NCI-H2081 treated with DMSO at 0.1 percent for 48 hours (cell line): Measurements from ENCODE around the gene ART4.
A peak's percentile ranks its signal among the peaks of the same experiment; 100 is the strongest.

Source experiments
- DNase-seq: peaks from one replicate; lab custom pipeline; 2025; lab: John Stamatoyannopoulos, UW

ART4 gene

DNA sequence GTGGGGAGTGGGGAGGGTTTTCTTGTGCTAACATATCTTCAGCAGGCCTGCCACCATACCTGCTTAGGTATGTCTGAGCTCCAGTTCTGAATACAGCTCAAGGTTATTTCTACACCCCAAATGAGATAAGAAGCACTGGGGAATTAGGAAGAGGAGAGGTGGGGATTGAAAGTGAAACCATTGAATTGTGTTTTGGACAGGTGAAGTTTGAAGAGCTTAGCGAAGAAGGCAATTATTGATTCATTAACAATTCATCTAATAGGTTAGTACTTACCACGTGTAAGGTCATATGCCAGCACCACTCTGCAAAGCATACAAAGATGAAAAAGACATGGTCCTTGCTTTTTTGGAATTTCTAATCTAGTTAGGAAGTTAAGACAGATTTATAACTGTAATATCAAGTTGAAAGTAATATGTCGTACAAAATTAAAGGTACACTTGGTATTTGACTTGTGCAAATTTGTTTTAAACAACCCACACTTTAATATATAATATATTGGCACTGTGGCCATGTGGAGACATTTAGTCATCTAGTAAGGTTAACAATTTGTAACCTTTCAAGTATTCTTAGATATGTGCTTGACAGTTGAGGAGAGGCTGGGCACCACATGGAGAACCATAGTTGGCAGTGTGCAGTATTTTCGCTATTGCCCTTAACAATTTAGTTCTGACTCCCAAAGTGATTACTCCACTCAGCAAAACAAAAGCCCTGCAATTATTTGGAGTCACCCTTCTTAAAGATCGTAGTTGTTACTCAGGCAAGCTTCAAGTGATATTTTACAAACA lies 33.0 kb downstream of the ART4 start:
- DNase-seq, result no peak

- DNase-seq, result no peak
These were observed 39.5 kb downstream of the ART4 start for GRCh38 chr12:14803830-14804160.

- peak; percentile 98 for DNase-seq
These were observed 40.1 kb downstream of the ART4 start, which contains the start of the genes C12orf60 and WBP11 for GRCh38 chr12:14803011-14803829. C12orf60 (plus strand) TSS chr12:14803670; CDS start chr12:14822936, 19,266 bp downstream. WBP11 (minus strand) TSS chr12:14803478; CDS start chr12:14801383, 2,095 bp downstream.

DNA sequence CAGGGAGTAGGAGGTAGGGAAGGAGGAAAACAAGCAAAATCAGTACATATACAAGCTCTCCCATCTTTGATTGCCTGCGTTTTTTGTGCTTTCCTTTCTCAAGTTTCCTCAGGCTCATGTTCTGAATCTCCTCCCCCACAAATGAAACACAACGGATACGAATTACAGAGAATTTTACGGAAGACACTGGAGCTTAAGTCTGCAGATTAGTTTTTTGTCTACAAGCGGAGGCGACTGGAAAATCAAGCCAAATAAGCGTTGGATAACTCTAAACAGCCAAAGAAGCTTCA lies 40.7 kb downstream of the ART4 start:
- DNase-seq, result no peak

DNA sequence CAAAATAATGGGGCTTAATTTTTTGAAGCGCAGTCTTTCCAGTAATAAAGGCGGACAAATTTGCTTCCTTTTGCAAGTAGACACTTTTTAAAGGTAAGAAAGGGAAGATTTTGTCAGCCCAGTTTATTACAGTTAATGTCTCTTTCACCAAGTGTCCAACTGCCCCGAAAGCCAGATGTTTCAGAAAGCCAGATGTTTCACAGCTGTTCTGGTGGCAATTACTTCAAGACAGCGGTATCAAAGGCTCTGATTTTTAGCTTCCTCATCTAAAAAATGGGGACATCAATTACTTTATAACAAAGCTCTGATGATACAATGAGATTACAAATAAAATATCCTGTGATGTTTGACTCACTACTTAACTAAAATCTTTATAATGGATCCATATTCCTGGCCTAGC lies 41.1 kb downstream of the ART4 start:
- DNase-seq, result no peak

GRCh38 chr12:14795028-14795448 lies 48.3 kb downstream of the ART4 start:
- DNase-seq, result no peak

DNA sequence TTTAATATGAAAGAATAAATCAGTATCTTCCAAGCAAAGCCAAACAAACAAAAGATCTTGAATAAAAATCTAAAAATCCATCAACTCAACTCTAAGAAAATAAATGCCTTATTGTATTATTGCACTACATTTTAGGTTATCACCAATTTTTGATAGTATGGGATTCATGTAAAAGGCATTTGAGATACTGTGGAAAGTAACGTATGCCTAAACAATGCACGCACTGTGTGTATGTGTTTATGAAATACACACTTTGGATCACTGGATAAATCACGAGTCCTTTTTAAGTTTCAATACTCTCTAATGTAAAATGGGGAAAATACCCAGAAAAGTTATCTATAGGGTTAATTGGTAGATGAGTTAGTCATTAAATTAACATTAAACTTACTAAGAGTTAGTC lies 57.8 kb downstream of the ART4 start:
- no peak for DNase-seq

DNA sequence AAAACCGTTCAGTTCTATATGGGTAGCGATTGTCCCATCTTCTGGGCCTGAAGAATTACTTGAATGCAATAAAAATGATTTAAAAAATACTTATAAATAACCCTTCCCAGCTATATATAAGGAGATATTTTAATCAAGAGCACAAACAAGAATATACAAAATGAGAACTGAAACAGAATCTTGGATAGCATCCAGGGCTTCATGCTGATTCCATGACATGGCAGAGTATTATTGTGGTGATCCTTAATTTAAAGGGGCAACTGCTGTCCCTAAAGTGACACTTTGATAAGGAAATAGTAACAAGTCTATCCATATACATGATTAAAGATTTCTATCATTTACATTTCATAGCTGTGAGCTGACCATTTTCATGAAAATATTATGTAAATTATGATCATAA lies 58.9 kb downstream of the ART4 start:
- no peak for DNase-seq

- DNase-seq, result no peak
These were observed 60.6 kb downstream of the ART4 start for GRCh38 chr12:14782756-14783155.

DNA sequence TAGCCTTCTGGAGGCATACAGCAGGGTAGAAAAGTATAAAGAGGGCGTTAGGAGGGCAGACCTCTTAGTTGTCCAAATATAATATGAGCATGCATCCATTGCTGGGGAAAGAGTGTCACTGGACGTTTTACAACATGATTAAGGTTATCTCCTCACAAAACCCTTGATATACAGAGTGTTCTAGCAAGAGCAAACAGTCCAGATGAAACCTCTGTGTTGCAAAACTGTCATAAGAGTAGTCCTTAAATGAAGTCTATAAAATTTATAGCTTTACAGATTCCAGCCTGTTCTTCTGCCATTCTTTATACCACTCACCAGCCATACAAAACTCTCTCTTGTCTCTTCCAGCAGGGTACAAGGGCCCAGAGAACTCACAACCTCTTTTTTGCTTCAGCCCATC lies 61.8 kb downstream of the ART4 start:
- no peak for DNase-seq

- no peak for DNase-seq
These were observed 62.5 kb downstream of the ART4 start for GRCh38 chr12:14780859-14781258.

DNA sequence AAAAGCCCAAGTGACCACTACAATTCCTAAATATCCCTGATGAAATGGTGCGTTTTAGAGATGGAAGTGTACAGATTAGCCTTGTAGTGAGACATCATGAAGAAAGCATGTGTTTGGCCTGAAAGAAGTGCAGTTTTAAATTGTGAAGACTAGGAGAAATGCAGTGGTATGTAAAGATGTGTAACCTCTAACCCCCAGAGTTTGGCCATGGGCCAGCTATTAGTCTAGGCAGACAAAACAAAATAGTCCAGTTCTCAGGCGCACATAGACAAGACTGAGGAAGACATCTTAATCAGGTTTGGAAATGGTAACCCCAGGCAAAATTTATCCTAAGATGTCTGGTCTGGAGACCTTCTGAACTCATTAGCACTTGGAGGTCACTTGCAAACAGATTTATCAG lies 63.5 kb downstream of the ART4 start:
- DNase-seq, result no peak

DNA sequence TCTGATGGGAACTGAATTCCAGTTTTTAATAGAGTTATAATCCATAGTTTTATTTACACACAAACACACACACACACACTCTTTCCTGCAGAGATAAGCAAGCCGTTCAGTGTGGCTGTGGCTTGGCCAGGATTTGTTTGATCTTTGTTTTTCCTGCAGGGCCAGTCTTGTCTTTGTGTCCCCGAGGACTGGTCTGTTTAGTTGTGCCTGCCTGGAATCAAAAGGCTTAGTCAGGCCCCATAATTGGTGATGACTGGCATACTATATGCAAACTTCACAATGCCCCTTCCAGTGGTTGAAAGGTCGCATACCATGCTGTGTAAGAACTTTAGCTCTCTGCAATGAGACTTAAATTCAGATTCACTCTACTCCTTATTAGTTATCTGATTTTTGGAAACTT lies 66.1 kb downstream of the ART4 start:
- DNase-seq, result no peak

DNA sequence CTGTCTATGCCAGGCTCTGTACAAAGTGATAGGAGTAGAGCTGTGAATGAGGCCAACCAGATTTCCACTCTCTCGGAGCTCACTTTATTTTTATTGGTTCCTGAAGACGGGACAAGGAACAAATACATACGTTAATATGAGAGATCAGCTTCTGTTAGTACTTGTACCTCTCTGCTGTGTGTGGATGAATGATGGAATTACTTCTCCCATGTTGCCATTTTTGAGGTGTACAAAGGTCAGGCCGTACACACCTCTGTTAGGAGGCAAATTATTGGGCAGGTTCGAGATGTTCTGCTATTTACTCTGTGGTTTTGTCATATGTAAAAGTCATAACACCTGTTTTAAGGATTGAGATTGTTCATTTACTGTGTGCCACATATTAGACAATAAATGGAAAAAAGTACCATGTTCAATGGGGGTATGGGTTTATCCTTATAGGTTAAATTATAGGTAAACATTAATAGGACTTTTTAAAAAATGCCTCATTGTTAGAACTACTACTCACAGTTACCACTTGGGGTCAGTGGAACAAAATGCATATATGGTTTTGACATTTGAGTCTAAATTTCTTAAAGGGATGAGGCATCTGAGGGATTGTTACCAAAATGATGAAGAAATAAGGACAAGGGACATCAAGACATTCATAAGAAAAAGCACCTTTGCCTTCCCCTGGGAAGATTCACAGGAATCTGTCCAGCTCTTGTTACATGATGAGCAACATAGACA lies 66.9 kb downstream of the ART4 start:
- DNase-seq, result no peak

DNA sequence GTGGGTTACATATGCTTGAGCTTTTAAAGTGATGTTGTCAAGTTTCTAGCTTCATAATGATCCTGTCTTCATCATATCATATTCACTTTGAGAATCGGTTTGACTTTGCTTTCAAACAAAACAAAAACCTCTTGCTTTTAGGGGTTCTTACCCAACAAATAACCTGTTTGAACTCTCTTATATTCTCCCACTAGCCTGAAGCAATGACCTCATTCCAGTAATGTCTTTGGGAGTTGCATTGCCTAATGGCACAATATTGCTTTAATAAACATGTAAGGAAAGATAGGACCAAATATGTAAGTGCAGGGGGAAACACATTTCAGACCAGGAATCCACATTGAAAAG lies 67.7 kb downstream of the ART4 start:
- DNase-seq, result no peak
